CD4-positive, alpha-beta memory T cell (primary cell): ENCODE data around the gene YTHDF1. TPM values are rescaled to one million over a fixed set of nuclear protein-coding genes. Genes with fewer than 3 reads are reported as not detected.

Source experiments
- CTCF ChIA-PET: fragments of 350-600 bp; sonication (Branson Sonifier 250); formaldehyde crosslinking; loops from one replicate; lab custom pipeline; 2021; ENCODE audit warnings: inconsistent platforms; ENCODE audit not compliant: partially characterized antibody; lab: Charles Lee
- POLR2A ChIA-PET: fragments of 350-600 bp; sonication (Branson Sonifier 250); formaldehyde crosslinking; loops from one replicate; lab custom pipeline; 2021; ENCODE audit not compliant: partially characterized antibody; lab: Charles Lee
- DNase-seq, 5 donors: peaks; one replicate each; pipeline versions ENCODE4 v3.0.0 to v3.0.0-alpha.2; 2020 to 2022; ENCODE audit warnings: mixed read lengths in 1 of 5
- H3K27ac ChIP-seq: one replicate; pipeline ENCODE4 v1.7.0; 2013; ENCODE audit warnings: low read depth, low read length
- H3K27me3 ChIP-seq: 2 replicates; pipeline ENCODE4 v1.7.0; 2013; ENCODE audit warnings: mild to moderate bottlenecking, low read length, moderate library complexity; ENCODE audit not compliant: insufficient read depth
- H3K36me3 ChIP-seq: 2 replicates; pipeline ENCODE4 v1.7.0; 2013; ENCODE audit warnings: mild to moderate bottlenecking, low read length, moderate library complexity; ENCODE audit not compliant: insufficient read depth
- H3K4me1 ChIP-seq: 2 replicates; pipeline ENCODE4 v1.7.0; 2013; ENCODE audit warnings: mild to moderate bottlenecking, low read length, moderate library complexity; ENCODE audit not compliant: insufficient read depth
- H3K4me3 ChIP-seq, 2 donors: one replicate each; pipeline ENCODE4 v1.7.0; 2013; ENCODE audit warnings: low read length in 2 of 2, mild to moderate bottlenecking in 1 of 2
- H3K9me3 ChIP-seq, 2 donors: one replicate each; pipeline ENCODE4 v1.7.0; 2013; ENCODE audit warnings: low read length in 2 of 2, control low read depth in 1 of 2; ENCODE audit not compliant: control insufficient read depth in 1 of 2
- H3K27ac Mint-ChIP-seq, 7 donors: one replicate each; pipeline ENCODE4 v1.8.0; 2020 to 2021; ENCODE audit warnings: mixed read lengths in 7 of 7, mild to moderate bottlenecking in 6 of 7, inconsistent platforms in 3 of 7, moderate library complexity in 3 of 7
- H3K27me3 Mint-ChIP-seq, 2 donors: one replicate each; pipeline ENCODE4 v1.8.0; 2020 to 2021; ENCODE audit warnings: mixed read lengths in 2 of 2
- H3K36me3 Mint-ChIP-seq, 2 donors: one replicate each; pipeline ENCODE4 v1.8.0; 2020 to 2021; ENCODE audit warnings: mixed read lengths in 2 of 2, inconsistent platforms in 1 of 2, mild to moderate bottlenecking in 1 of 2
- H3K4me1 Mint-ChIP-seq, 4 donors: one replicate each; pipeline ENCODE4 v1.8.0; 2020 to 2021; ENCODE audit warnings: mixed read lengths in 4 of 4, mild to moderate bottlenecking in 1 of 4
- H3K4me3 Mint-ChIP-seq, 8 donors: one replicate each; pipeline ENCODE4 v1.8.0; 2020 to 2021; ENCODE audit warnings: mixed read lengths in 8 of 8, mild to moderate bottlenecking in 7 of 8, moderate library complexity in 6 of 8, inconsistent platforms in 3 of 8
- H3K9me3 Mint-ChIP-seq, 8 donors: one replicate each; pipeline ENCODE4 v1.8.0; 2020 to 2021; ENCODE audit warnings: mixed read lengths in 8 of 8, mild to moderate bottlenecking in 5 of 8, inconsistent platforms in 3 of 8, moderate library complexity in 1 of 8
- intact Hi-C: fragments of 100-400 bp; cut with micrococcal nuclease; formaldehyde crosslinking; loops from one replicate; pipeline ENCODE4 v1.15.1; 2023
- polyA plus RNA-seq, 2 donors: library from polyadenylated mRNA; unstranded; fragments of 300-500 nt; fragmentation: Illumina TruSeq; gene quantifications; one replicate each; pipeline ENCODE4 v1.2.3, GENCODE V29; 2021
- total RNA-seq, 2 experiments: library from RNA; stranded (reverse); gene quantifications; one replicate each; pipeline ENCODE4 v1.2.3, GENCODE V29; 2021

The YTHDF1 gene
- total and polyA plus RNA-seq, 4 experiments from 2014 or later, result 21.1 to 48.1 (median 45.4) TPM

DNA sequence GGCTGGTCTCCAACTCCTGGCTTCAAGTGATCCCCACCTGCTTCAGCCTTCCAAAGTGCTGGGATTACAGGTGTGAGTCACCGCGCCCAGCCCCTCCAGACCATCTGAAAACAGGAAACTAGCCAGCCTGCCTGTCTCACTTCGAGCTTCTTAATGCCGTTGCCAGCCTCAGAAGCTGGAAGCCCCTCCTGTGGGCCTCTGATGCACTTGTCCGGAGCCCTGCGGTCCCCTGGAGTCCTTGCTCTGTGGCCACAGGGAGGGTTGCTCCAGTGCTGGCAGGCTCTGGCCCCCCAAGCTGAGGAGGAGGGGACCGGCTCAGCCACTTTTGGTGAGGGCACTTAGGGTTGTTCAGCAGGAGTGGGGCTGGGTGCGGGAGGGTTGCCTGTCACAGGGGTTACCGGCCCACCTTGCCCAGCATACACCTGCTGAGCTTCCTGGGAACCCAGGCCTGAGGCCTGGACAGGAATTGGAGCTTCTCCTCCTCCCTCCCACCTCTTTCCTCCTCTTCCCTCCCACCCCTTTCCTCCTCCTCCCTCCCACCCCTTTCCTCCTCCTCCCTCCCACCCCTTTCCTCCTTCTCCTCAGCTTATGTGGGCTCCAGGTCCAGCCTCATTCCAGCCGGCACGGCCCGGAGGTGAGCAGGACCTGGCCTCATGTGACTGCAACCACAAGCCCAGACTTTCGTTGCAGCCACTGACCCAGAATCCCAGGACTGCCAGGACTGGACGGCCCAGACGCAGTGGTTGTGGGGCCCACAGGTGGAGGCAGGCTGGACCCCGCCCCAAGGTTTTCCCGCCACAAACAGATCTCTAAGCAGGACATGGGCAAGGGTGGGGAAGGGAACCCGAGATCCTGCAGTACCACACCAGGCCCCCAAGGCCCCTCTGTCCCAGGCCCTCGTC is 10.4 kb upstream of the YTHDF1 start:
- Mint-ChIP-seq H3K4me3 (no peak overlapping the region), H3K27me3 (peaks cover 12 to 23% of the 10 kb centered on the region in 2 donors), H3K36me3 (no peaks in the 10 kb centered on the region), H3K4me1 (no peaks in the 10 kb centered on the region), H3K9me3 (peaks cover 0 to 2% (median 0%) of the 10 kb centered on the region in 8 donors), H3K27ac (no peak overlapping the region)
- intact Hi-C loops, result no loop called here
- H3K4me3 ChIP-seq, result no peak overlapping the region
- ChIA-PET POLR2A (no interaction called here), CTCF (interaction anchor here (4.8 kb wide), 1 partner anchor 14 kb away, joined by 64 read pairs; the partner anchor contains the start of gene YTHDF1)
- no peaks in the 10 kb centered on the region for H3K9me3 ChIP-seq
- peaks cover 15% of the 10 kb centered on the region for H3K27me3 ChIP-seq
- DNase-seq, result peak in 1 of 5 donors; percentile 16
- no peak overlapping the region for H3K27ac ChIP-seq
- H3K36me3 ChIP-seq, result no peaks in the 10 kb centered on the region
- H3K4me1 ChIP-seq, result no peaks in the 10 kb centered on the region

DNA sequence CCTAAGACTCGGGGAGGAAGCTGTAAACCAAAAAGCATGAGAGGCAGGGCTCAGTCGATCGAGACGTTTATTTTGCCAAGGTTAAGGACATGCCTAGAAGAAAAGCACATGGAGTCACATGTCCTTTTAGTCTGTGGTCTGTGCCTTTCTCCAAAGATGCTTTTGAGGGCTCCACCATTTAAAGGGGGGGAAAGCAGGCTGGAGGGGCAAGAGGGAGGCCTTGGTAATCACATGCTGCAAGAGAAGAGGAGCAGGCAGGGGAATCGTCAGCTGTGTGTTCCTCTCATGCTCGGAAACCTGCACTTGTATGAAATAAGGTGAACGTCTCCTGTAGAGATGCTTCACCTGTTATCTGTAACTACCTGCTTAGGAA is 9.1 kb upstream of the YTHDF1 start:
- Mint-ChIP-seq H3K36me3 (no peaks in the 10 kb centered on the region), H3K4me1 (no peaks in the 10 kb centered on the region), H3K9me3 (peaks cover 0 to 2% (median 0%) of the 10 kb centered on the region in 8 donors), H3K27ac (no peak overlapping the region), H3K27me3 (peaks cover 10 to 18% of the 10 kb centered on the region in 2 donors), H3K4me3 (no peak overlapping the region)
- Histone ChIP-seq H3K27ac (no peak overlapping the region), H3K9me3 (no peaks in the 10 kb centered on the region), H3K27me3 (peaks cover 7% of the 10 kb centered on the region), H3K36me3 (no peaks in the 10 kb centered on the region), H3K4me1 (no peaks in the 10 kb centered on the region), H3K4me3 (no peak overlapping the region)
- CTCF ChIA-PET, result interaction anchor here (2.8 to 4.8 kb wide), 5 partner anchors 10 to 156 kb away, joined by 12 to 64 read pairs (median 33); partner anchors contain the start of genes ARFGAP1, BIRC7 and YTHDF1
- no peak for DNase-seq
- intact Hi-C loops, result no loop called here
- POLR2A ChIA-PET, result no interaction called here

DNA sequence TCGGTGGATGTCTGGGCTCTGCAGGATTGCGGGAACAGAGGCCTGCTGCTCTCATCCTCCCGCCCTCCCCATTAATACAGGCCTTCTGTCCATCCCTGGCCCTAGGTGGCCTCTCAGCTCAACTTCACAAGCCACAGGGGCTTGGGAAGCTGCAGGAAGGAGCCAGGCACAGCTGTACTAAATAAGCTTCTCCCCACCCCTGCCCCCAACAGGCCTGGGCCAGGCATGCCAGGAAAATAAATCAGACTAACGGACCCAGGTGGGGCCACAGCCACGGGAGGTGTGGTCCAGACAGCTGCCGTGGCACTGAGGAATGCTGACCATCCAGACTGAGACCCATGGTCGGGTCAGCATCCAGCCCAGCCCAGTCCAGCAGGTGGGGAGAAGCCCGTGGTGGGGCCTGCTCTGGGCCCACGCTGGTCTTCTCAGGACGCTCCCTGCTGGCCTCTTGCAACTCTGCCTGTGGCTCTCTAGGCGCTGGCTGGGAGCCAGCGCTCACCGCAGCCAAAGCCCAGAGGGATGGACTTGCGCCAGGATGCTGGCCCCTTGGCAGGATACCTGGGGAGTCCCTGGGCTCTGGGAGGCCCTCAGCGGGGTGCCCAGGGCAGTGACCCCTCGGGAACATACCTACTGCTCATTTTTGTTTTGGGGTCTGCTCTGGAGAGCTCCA is 8.6 kb upstream of the YTHDF1 start:
- ChIA-PET CTCF (interaction anchor here (1.1 to 4.8 kb wide), 11 partner anchors 11 to 157 kb away, joined by 3 to 64 read pairs (median 12); partner anchors contain the start of genes ARFGAP1, BIRC7 and YTHDF1), POLR2A (no interaction called here)
- H3K27me3 ChIP-seq, result peaks cover 5% of the 10 kb centered on the region
- H3K4me3 ChIP-seq, result no peak overlapping the region
- Mint-ChIP-seq H3K27me3 (peaks cover 4 to 14% of the 10 kb centered on the region in 2 donors), H3K4me3 (peak overlapping the region in 1 of 8 donors; percentile 26), H3K4me1 (no peaks in the 10 kb centered on the region), H3K9me3 (peaks cover 0 to 2% (median 0%) of the 10 kb centered on the region in 8 donors), H3K27ac (no peak overlapping the region), H3K36me3 (no peaks in the 10 kb centered on the region)
- H3K4me1 ChIP-seq, result no peaks in the 10 kb centered on the region
- intact Hi-C loops, result no loop called here
- no peaks in the 10 kb centered on the region for H3K36me3 ChIP-seq
- no peak for DNase-seq
- no peak overlapping the region for H3K27ac ChIP-seq
- H3K9me3 ChIP-seq, result no peaks in the 10 kb centered on the region

DNA sequence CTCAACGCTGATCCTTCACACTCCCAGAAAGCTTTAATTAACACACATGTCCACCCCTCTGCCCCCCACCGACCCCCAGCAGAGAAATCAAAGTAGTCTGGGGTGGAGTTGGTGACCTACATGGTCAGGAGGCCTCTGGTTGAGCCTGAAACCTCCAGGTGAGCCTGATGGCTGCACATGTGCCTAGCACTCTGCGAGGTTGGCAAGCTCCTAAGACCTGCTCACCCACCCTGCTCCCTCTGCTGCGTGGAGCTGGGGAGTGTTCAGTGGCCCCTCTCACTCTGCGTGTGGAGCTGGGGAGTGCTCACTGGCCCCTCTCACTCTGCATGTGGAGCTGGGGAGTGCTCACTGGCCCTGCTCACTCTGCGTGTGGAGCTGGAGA is 7.9 kb upstream of the YTHDF1 start:
- intact Hi-C loops, result loop anchor here (1.0 kb wide), 1 partner anchor 67 kb away; no protein-coding TSS in a partner anchor
- Mint-ChIP-seq H3K27ac (no peak overlapping the region), H3K4me1 (no peaks in the 10 kb centered on the region), H3K27me3 (peaks cover 0 to 8% of the 10 kb centered on the region in 2 donors), H3K36me3 (no peaks in the 10 kb centered on the region), H3K4me3 (no peak overlapping the region), H3K9me3 (peaks cover 0 to 2% (median 0%) of the 10 kb centered on the region in 8 donors)
- no peaks in the 10 kb centered on the region for H3K27me3 ChIP-seq
- no peaks in the 10 kb centered on the region for H3K36me3 ChIP-seq
- no peaks in the 10 kb centered on the region for H3K9me3 ChIP-seq
- POLR2A ChIA-PET, result no interaction called here
- H3K27ac ChIP-seq, result no peak overlapping the region
- CTCF ChIA-PET, result interaction anchor here (0.6 to 4.8 kb wide), 27 partner anchors 11 to 895 kb away, joined by 3 to 64 read pairs (median 5); partner anchors contain the start of genes ARFGAP1, BIRC7 and YTHDF1
- no peak overlapping the region for H3K4me3 ChIP-seq
- H3K4me1 ChIP-seq, result no peaks in the 10 kb centered on the region
- no peak for DNase-seq

DNA sequence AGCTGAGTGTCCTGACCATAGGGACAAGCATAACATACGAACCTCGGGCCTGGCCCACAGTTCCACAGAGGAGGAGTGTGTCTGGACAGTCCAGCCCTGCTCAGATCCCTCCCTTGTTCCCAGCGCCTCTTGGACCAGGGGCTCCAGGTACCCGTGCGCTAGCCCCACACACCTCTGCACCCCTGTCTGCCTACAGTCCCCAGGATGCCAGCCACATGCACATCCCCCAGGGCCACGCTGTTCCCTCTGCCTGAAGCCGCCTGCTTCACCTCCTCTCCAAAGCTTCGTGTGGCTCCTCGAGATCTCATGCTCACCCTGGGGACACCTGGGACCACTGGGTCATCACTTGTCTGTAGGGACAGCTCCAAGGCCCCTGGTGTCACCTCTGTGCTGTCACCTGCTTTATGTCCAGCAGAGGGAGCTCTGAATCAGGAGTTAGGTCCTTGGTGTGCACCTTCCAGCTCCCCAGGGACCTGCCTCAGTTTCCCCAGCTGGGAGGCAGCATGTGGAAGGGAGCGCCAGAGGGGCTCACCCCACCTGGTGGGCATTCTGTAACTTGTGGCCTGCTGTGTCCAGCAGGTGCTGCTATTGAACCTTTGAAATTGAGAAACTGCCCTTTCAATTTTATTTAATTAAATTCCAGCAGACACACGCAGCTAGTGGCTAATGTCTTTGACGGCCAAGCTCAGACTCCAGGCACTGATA is 7.3 kb upstream of the YTHDF1 start:
- Histone ChIP-seq H3K27ac (no peak overlapping the region), H3K4me3 (no peak overlapping the region), H3K9me3 (no peaks in the 10 kb centered on the region), H3K27me3 (no peaks in the 10 kb centered on the region), H3K36me3 (no peaks in the 10 kb centered on the region), H3K4me1 (no peaks in the 10 kb centered on the region)
- Mint-ChIP-seq H3K27me3 (peaks cover 0 to 8% of the 10 kb centered on the region in 2 donors), H3K9me3 (peaks cover 0 to 2% (median 0%) of the 10 kb centered on the region in 8 donors), H3K27ac (peak overlapping the region in 1 of 7 donors; percentile 49), H3K36me3 (no peaks in the 10 kb centered on the region), H3K4me3 (no peak overlapping the region), H3K4me1 (no peaks in the 10 kb centered on the region)
- peak; percentile 23 to 55 (median 40) for DNase-seq
- POLR2A ChIA-PET, result no interaction called here
- intact Hi-C loops, result loop anchor here (1.0 kb wide), 1 partner anchor 68 kb away; no protein-coding TSS in a partner anchor
- CTCF ChIA-PET, result interaction anchor here (0.6 to 4.8 kb wide), 28 partner anchors 11 to 896 kb away, joined by 3 to 64 read pairs (median 4); partner anchors contain the start of genes ARFGAP1, BIRC7 and YTHDF1

DNA sequence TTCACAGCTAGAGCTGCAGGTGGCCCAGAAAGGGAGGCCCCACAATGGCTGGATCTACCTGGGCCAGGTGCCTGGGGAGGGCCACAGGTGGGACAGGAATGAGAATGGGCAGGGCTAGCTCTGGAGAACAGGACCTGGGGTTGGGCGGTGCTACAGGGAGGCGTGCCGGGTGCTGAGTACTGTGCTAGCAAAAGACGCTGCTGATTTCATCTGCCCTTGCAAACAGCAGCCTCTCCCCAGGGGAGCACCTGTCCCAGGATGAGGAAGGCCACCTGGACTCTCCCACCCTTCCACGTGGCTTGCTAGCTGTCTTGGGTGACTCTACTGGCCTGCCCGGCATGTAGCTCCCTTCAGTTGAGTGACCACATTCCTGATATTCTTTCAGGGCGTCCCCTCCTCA is 6.6 kb upstream of the YTHDF1 start:
- CTCF ChIA-PET, result interaction anchor here (1.4 to 4.8 kb wide), 14 partner anchors 10 to 159 kb away, joined by 4 to 64 read pairs (median 10); partner anchors contain the start of genes ARFGAP1, BIRC7 and YTHDF1
- intact Hi-C loops, result no loop called here
- H3K27ac Mint-ChIP-seq, result no peak overlapping the region

More for the DNA sequence above, 6.6 kb upstream of the YTHDF1 start:
- Histone ChIP-seq H3K27ac (no peak overlapping the region), H3K36me3 (no peaks in the 10 kb centered on the region), H3K4me1 (no peaks in the 10 kb centered on the region), H3K9me3 (no peaks in the 10 kb centered on the region), H3K27me3 (no peaks in the 10 kb centered on the region), H3K4me3 (no peak overlapping the region)
- H3K27me3 Mint-ChIP-seq, result peaks cover 0 to 8% of the 10 kb centered on the region in 2 donors
- H3K4me1 Mint-ChIP-seq, result no peaks in the 10 kb centered on the region
- peaks cover 0 to 2% (median 0%) of the 10 kb centered on the region in 8 donors for H3K9me3 Mint-ChIP-seq
- POLR2A ChIA-PET, result no interaction called here
- no peak overlapping the region for H3K4me3 Mint-ChIP-seq
- H3K36me3 Mint-ChIP-seq, result no peaks in the 10 kb centered on the region
- DNase-seq, result no peak
